ENCODE measurements around the gene VPS8.
"Not testable (repeated sequence)": the region's sequence is repeated elsewhere in the genome, so short reads cannot be mapped to it uniquely, and the experiment has no call there.

VPS8 gene

GRCh38 chr3:184993394-184993793 lies 181.4 kb downstream of the VPS8 start:
- no peak for DNase-seq (ENCODE audit: low read depth)
- H3K4me3 ChIP-seq (ENCODE audit: low read depth, low read length): no peak overlapping the region
- TF ChIP-seq CTCF (IDR thresholded peaks at IDR 0.05; ENCODE audit: control insufficient read depth, extremely low read depth, insufficient read depth): no peak

- DNase-seq (ENCODE audit: low read depth); H3K4me3 ChIP-seq (ENCODE audit: low read depth, low read length): not testable (repeated sequence)
Observed at GRCh38 chr3:185003876-185004275, 191.9 kb downstream of the VPS8 start.

- no peak for DNase-seq (ENCODE audit: low read depth)
- TF ChIP-seq CTCF (IDR thresholded peaks at IDR 0.05; ENCODE audit: control insufficient read depth, extremely low read depth, insufficient read depth): no peak
- no peak overlapping the region for H3K4me3 ChIP-seq (ENCODE audit: low read depth, low read length)
Observed at GRCh38 chr3:185009650-185010049, 197.7 kb downstream of the VPS8 start.

- not testable (repeated sequence) for DNase-seq (ENCODE audit: low read depth); H3K4me3 ChIP-seq (ENCODE audit: low read depth, low read length)
Observed at GRCh38 chr3:185017584-185017983, 205.6 kb downstream of the VPS8 start.

- DNase-seq (ENCODE audit: low read depth): not testable (repeated sequence)
Observed at GRCh38 chr3:185017996-185018395, 206.0 kb downstream of the VPS8 start.

GRCh38 chr3:185021256-185021655 lies 209.3 kb downstream of the VPS8 start:
- no peak overlapping the region for H3K4me3 ChIP-seq (ENCODE audit: low read depth, low read length)
- TF ChIP-seq CTCF (IDR thresholded peaks at IDR 0.05; ENCODE audit: control insufficient read depth, extremely low read depth, insufficient read depth): no peak
- no peak for DNase-seq (ENCODE audit: low read depth)

More at GRCh38 chr3:185017996-185018395, 206.0 kb downstream of the VPS8 start:
- not testable (repeated sequence) for H3K4me3 ChIP-seq (ENCODE audit: low read depth, low read length)

GRCh38 chr3:185024406-185024805 lies 212.4 kb downstream of the VPS8 start:
- no peak for TF ChIP-seq CTCF (IDR thresholded peaks at IDR 0.05; ENCODE audit: control insufficient read depth, extremely low read depth, insufficient read depth)
- no peak for DNase-seq (ENCODE audit: low read depth)
- H3K4me3 ChIP-seq (ENCODE audit: low read depth, low read length): no peak overlapping the region

GRCh38 chr3:185024966-185025365 lies 213.0 kb downstream of the VPS8 start:
- no peak for DNase-seq (ENCODE audit: low read depth)
- H3K4me3 ChIP-seq (ENCODE audit: low read depth, low read length): no peak overlapping the region
- no peak for TF ChIP-seq CTCF (IDR thresholded peaks at IDR 0.05; ENCODE audit: control insufficient read depth, extremely low read depth, insufficient read depth)

GRCh38 chr3:185028121-185028520 lies 216.2 kb downstream of the VPS8 start:
- no peak for DNase-seq (ENCODE audit: low read depth)
- H3K4me3 ChIP-seq (ENCODE audit: low read depth, low read length): no peak overlapping the region
- no peak for TF ChIP-seq CTCF (IDR thresholded peaks at IDR 0.05; ENCODE audit: control insufficient read depth, extremely low read depth, insufficient read depth)
